Lower leg skin (tissue), 3 donors: ENCODE results near the gene ZNF273.

Source experiments
- POLR2A ChIP-seq, 2 donors: fragments of 450-650 bp; IDR thresholded peaks; one replicate each; pipeline ENCODE4 v1.6.1; 2016 to 2017; ENCODE audit warnings: antibody characterized with exemption in 2 of 2, mild to moderate bottlenecking in 1 of 2, moderate library complexity in 1 of 2
- TF ChIP-seq, protein P1 (sequence below), 3 donors: fragments of 450-650 bp; IDR thresholded peaks; one replicate each; pipeline ENCODE4 v1.5.1; 2016; ENCODE audit warnings: antibody characterized with exemption in 3 of 3, mild to moderate bottlenecking in 3 of 3, moderate library complexity in 2 of 3

DNA sequence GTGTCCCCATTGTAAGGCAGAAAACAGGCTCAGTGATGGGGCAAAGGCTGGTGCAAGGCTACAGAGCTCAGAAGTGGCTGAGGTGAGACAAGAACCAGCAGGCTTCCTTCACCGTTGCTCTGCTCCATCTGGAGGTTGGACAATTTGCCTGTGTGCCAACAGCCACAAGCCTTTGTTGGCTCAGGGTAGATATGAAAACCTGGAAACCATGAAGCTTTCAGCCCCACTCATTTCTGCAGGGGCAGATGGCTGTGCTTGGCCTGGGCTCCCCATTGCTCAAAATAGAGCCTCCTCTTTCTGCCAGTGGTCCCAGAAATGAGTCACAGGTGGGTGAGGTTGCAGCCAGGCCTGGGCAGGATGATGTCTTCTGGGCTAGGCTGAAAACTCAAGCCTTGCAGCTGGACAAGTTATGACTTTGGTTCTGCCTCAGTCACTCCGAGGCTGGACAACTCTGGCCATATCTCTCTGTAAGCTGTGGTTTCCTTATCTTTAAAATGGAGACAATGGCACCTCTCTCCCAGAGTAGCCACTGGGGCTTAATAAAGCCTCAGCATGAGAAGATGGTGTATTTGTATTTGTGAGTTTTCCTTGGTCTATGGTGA is 12.2 kb upstream of the ZNF273 start:
- TF ChIP-seq, protein P1, sequence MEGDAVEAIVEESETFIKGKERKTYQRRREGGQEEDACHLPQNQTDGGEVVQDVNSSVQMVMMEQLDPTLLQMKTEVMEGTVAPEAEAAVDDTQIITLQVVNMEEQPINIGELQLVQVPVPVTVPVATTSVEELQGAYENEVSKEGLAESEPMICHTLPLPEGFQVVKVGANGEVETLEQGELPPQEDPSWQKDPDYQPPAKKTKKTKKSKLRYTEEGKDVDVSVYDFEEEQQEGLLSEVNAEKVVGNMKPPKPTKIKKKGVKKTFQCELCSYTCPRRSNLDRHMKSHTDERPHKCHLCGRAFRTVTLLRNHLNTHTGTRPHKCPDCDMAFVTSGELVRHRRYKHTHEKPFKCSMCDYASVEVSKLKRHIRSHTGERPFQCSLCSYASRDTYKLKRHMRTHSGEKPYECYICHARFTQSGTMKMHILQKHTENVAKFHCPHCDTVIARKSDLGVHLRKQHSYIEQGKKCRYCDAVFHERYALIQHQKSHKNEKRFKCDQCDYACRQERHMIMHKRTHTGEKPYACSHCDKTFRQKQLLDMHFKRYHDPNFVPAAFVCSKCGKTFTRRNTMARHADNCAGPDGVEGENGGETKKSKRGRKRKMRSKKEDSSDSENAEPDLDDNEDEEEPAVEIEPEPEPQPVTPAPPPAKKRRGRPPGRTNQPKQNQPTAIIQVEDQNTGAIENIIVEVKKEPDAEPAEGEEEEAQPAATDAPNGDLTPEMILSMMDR (IDR thresholded peaks at IDR 0.05): no peak
- TF ChIP-seq POLR2A (IDR thresholded peaks at IDR 0.05): no peak
